Natural killer cell (primary cell): ENCODE results near the gene CCDC180. TPM values are rescaled to one million over a fixed set of nuclear protein-coding genes. Genes with fewer than 3 reads are reported as not detected.

ENCODE experiments used
- ATAC-seq, 3 donors: fragments of 150-1000 bp in 2 of 3; fragments of 200-7000 bp in 1 of 3; cut with Tn5 transposase; 1 replicate in 1 of 3; 2 replicates in 2 of 3; pipeline ENCODE4 v1.10.0; 2021; ENCODE audit warnings: mild to moderate bottlenecking in 2 of 3, moderate library complexity in 2 of 3
- DNase-seq, 2 donors: peaks; one replicate each; pipeline versions ENCODE4 v3.0.0 to v3.0.0-alpha.2; 2013 to 2021; ENCODE audit warnings: mixed read lengths in 1 of 2
- H3K27ac ChIP-seq: one replicate; pipeline ENCODE4 v1.5.1; 2013; ENCODE audit warnings: mild to moderate bottlenecking, low read length
- H3K27me3 ChIP-seq: one replicate; pipeline ENCODE4 v1.6.1; 2013; ENCODE audit warnings: low read length; ENCODE audit not compliant: control insufficient read depth, insufficient read depth
- H3K36me3 ChIP-seq: one replicate; pipeline ENCODE4 v1.6.1; 2013; ENCODE audit warnings: low read length; ENCODE audit not compliant: control insufficient read depth, insufficient read depth
- H3K4me1 ChIP-seq: one replicate; pipeline ENCODE4 v1.6.1; 2013; ENCODE audit warnings: low read length; ENCODE audit not compliant: control insufficient read depth, insufficient read depth
- H3K4me3 ChIP-seq: one replicate; pipeline ENCODE4 v1.5.1; 2013; ENCODE audit warnings: low read length
- H3K9me3 ChIP-seq: one replicate; pipeline ENCODE4 v1.6.1; 2013; ENCODE audit warnings: low read length; ENCODE audit not compliant: control insufficient read depth, insufficient read depth
- H3K27ac Mint-ChIP-seq, 2 donors: one replicate each; pipeline ENCODE4 v1.8.0; 2022; ENCODE audit warnings: mild to moderate bottlenecking in 2 of 2, mixed read lengths in 2 of 2, moderate library complexity in 1 of 2
- H3K27me3 Mint-ChIP-seq, 2 donors: one replicate each; pipeline ENCODE4 v1.8.0; 2022; ENCODE audit warnings: low read depth in 2 of 2, mixed read lengths in 2 of 2
- H3K36me3 Mint-ChIP-seq: one replicate; pipeline ENCODE4 v1.8.0; 2022; ENCODE audit warnings: mixed read lengths
- H3K4me1 Mint-ChIP-seq, 2 donors: one replicate each; pipeline ENCODE4 v1.8.0; 2022; ENCODE audit warnings: mixed read lengths in 2 of 2
- H3K4me3 Mint-ChIP-seq: one replicate; pipeline ENCODE4 v1.8.0; 2022; ENCODE audit warnings: mild to moderate bottlenecking, moderate library complexity, mixed read lengths
- H3K9me3 Mint-ChIP-seq, 2 donors: one replicate each; pipeline ENCODE4 v1.8.0; 2022; ENCODE audit warnings: mixed read lengths in 2 of 2
- WGBS: methylation state at CpG from one replicate; pipeline ENCODE4 v1.1.7; 2013; ENCODE audit warnings: missing lambda C conversion rate; ENCODE audit not compliant: insufficient coverage; 5-methylcytosine and 5-hydroxymethylcytosine counted together
- intact Hi-C: fragments of 100-400 bp; cut with micrococcal nuclease; formaldehyde crosslinking; loops from one replicate; pipeline ENCODE4 v1.14.2; 2022
- total RNA-seq, 4 donors: library from RNA; stranded (reverse); fragments of 120-200 nt in 1 of 4; gene quantifications; one replicate each; pipeline versions ENCODE4 v1.2.3 to v1.2.4, GENCODE V29; 2013 to 2022
- TF ChIP-seq, protein P1 (sequence below): fragments of 200-600 bp; IDR thresholded peaks from one replicate; pipeline ENCODE4 v1.8.0; 2022; ENCODE audit warnings: antibody characterized with exemption

Gene CCDC180
- total RNA-seq, 3 donors from 2014 or later (not counting 1 experiment from before 2014, with no cell fraction given): 11.9 to 17.8 (median 15.1) TPM

- Histone ChIP-seq H3K4me1 (no peaks in the 10 kb centered on the region), H3K9me3 (no peaks in the 10 kb centered on the region), H3K4me3 (no peak overlapping the region), H3K27me3 (no peaks in the 10 kb centered on the region), H3K36me3 (no peaks in the 10 kb centered on the region), H3K27ac (no peak overlapping the region)
- no peak for ATAC-seq
- TF ChIP-seq, protein P1, sequence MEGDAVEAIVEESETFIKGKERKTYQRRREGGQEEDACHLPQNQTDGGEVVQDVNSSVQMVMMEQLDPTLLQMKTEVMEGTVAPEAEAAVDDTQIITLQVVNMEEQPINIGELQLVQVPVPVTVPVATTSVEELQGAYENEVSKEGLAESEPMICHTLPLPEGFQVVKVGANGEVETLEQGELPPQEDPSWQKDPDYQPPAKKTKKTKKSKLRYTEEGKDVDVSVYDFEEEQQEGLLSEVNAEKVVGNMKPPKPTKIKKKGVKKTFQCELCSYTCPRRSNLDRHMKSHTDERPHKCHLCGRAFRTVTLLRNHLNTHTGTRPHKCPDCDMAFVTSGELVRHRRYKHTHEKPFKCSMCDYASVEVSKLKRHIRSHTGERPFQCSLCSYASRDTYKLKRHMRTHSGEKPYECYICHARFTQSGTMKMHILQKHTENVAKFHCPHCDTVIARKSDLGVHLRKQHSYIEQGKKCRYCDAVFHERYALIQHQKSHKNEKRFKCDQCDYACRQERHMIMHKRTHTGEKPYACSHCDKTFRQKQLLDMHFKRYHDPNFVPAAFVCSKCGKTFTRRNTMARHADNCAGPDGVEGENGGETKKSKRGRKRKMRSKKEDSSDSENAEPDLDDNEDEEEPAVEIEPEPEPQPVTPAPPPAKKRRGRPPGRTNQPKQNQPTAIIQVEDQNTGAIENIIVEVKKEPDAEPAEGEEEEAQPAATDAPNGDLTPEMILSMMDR: no peak
- peaks cover 5 to 9% of the 10 kb centered on the region in 2 donors for H3K27me3 Mint-ChIP-seq
- no peaks in the 10 kb centered on the region for H3K36me3 Mint-ChIP-seq
- WGBS: no CpG with 5 or more reads among the region's 2 CpGs
- H3K4me3 Mint-ChIP-seq: no peak overlapping the region
- no peaks in the 10 kb centered on the region for H3K9me3 Mint-ChIP-seq
- no peaks in the 10 kb centered on the region for H3K4me1 Mint-ChIP-seq
- intact Hi-C loops: no loop called here
- H3K27ac Mint-ChIP-seq: no peak overlapping the region
- DNase-seq: no peak
These were observed 2.9 kb upstream of the CCDC180 start for GRCh38 chr9:97304586-97304985.

DNA sequence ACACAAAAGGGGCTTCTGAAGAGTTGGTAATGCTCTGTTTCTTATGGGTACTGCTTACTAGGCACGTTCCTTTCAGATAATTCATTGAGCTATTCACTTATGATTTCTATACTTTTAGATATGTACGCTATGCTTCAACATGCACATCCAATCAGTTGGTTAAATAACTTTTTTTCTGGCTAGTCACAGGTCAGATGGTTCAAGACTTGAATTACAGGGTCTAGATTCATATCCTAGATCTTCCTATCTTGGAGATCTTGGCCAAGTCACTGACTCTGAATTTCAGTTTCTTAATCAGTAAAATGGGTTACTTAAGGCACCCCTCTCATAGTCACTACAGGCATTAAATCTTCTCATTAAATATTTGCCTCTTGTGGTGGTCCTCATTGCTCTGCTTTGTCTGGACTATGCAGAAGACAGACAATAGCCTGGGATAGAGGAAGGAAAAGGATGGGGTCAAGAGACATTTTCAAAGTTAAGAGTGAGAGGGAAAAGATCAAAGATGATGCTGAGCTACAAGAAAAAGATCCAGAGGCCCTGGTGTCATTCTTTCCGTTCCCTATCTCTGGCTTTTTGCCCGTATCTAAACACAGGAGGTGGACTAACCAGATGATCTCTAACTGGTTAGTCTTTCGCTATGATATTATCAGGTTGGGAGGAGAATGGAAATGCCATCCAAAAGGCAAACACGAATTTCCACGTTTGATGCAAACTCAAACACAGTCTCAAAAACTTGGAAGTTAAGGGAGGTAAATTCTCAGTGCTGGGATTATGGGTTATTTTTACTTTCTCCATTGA, 1.8 kb upstream of the CCDC180 start:
- WGBS: 82% methylated on average over 7 of the region's 7 CpGs
- peaks cover 3% of the 10 kb centered on the region for H3K36me3 ChIP-seq
- H3K4me1 Mint-ChIP-seq: no peaks in the 10 kb centered on the region
- TF ChIP-seq, protein P1: no peak
- no peaks in the 10 kb centered on the region for H3K27me3 ChIP-seq
- DNase-seq (no peak), ATAC-seq (no peak)
- intact Hi-C loops: no loop called here
- no peaks in the 10 kb centered on the region for H3K4me1 ChIP-seq
- H3K9me3 Mint-ChIP-seq: no peaks in the 10 kb centered on the region
- no peak overlapping the region for H3K4me3 ChIP-seq
- no peaks in the 10 kb centered on the region for H3K9me3 ChIP-seq
- no peak overlapping the region for H3K27ac ChIP-seq
- no peaks in the 10 kb centered on the region for H3K36me3 Mint-ChIP-seq
- peaks cover 5 to 9% of the 10 kb centered on the region in 2 donors for H3K27me3 Mint-ChIP-seq
- H3K27ac Mint-ChIP-seq: no peak overlapping the region
- H3K4me3 Mint-ChIP-seq: no peak overlapping the region

- no peak overlapping the region for H3K4me3 ChIP-seq
- no peak overlapping the region for H3K27ac ChIP-seq
- Mint-ChIP-seq H3K27ac (no peak overlapping the region), H3K4me3 (no peak overlapping the region), H3K4me1 (no peaks in the 10 kb centered on the region), H3K27me3 (peaks cover 5 to 9% of the 10 kb centered on the region in 2 donors), H3K9me3 (no peaks in the 10 kb centered on the region), H3K36me3 (no peaks in the 10 kb centered on the region)
- ATAC-seq (no peak), DNase-seq (no peak)
- no peaks in the 10 kb centered on the region for H3K9me3 ChIP-seq
- TF ChIP-seq, protein P1: no peak
- 43% methylated on average over 16 of the region's 19 CpGs for WGBS
- no peaks in the 10 kb centered on the region for H3K27me3 ChIP-seq
- no peaks in the 10 kb centered on the region for H3K4me1 ChIP-seq
- peaks cover 3% of the 10 kb centered on the region for H3K36me3 ChIP-seq
- intact Hi-C loops: no loop called here
These were observed 368 bp upstream of the CCDC180 start for GRCh38 chr9:97307091-97307490.

- H3K9me3 Mint-ChIP-seq: no peaks in the 10 kb centered on the region
- WGBS: 93% methylated on average over 5 of the region's 5 CpGs
- no peak overlapping the region for H3K27ac ChIP-seq
- TF ChIP-seq, protein P1: no peak
- H3K9me3 ChIP-seq: no peaks in the 10 kb centered on the region
- peaks cover 11% of the 10 kb centered on the region for H3K36me3 ChIP-seq
- no peak overlapping the region for H3K4me3 ChIP-seq
- H3K27me3 ChIP-seq: no peaks in the 10 kb centered on the region
- H3K4me1 Mint-ChIP-seq: no peaks in the 10 kb centered on the region
- no peak overlapping the region for H3K4me3 Mint-ChIP-seq
- peaks cover 6% of the 10 kb centered on the region for H3K36me3 Mint-ChIP-seq
- DNase-seq (no peak), ATAC-seq (no peak)
- intact Hi-C loops: no loop called here
- no peak overlapping the region for H3K27ac Mint-ChIP-seq
- H3K27me3 Mint-ChIP-seq: peaks cover 5 to 9% of the 10 kb centered on the region in 2 donors
- H3K4me1 ChIP-seq: no peaks in the 10 kb centered on the region
These were observed 1.8 kb downstream of the CCDC180 start for GRCh38 chr9:97309260-97309659.
